ENCODE data around the gene NRXN3.

The NRXN3 gene

GRCh38 chr14:78576437-78577166 lies 406.4 kb downstream of the NRXN3 start:
- no peak for DNase-seq (ENCODE audit: low read depth)

GRCh38 chr14:78581229-78581628 lies 411.1 kb downstream of the NRXN3 start:
- no peak for DNase-seq (ENCODE audit: low read depth)

- DNase-seq (ENCODE audit: low read depth) = no peak
Measured at GRCh38 chr14:78586681-78587080, 416.5 kb downstream of the NRXN3 start.

- DNase-seq (ENCODE audit: low read depth) = no peak
Measured at GRCh38 chr14:78588906-78589305, 418.7 kb downstream of the NRXN3 start.

- DNase-seq (ENCODE audit: low read depth) = no peak
Measured at GRCh38 chr14:78592616-78593219, 422.5 kb downstream of the NRXN3 start.

- no peak for DNase-seq (ENCODE audit: low read depth)
Measured at GRCh38 chr14:78593949-78594348, 423.8 kb downstream of the NRXN3 start.

GRCh38 chr14:78595797-78596196 lies 425.6 kb downstream of the NRXN3 start:
- no peak for DNase-seq (ENCODE audit: low read depth)

GRCh38 chr14:78598046-78598920 lies 428.1 kb downstream of the NRXN3 start:
- DNase-seq (ENCODE audit: low read depth) = peak; percentile 10

GRCh38 chr14:78605025-78605762 lies 435.0 kb downstream of the NRXN3 start:
- DNase-seq (ENCODE audit: low read depth) = no peak

- DNase-seq (ENCODE audit: low read depth) = no peak
Measured at GRCh38 chr14:78605897-78606500, 435.8 kb downstream of the NRXN3 start.

- DNase-seq (ENCODE audit: low read depth) = no peak
Measured at GRCh38 chr14:78608998-78609787, 439.0 kb downstream of the NRXN3 start.

- no peak for DNase-seq (ENCODE audit: low read depth)
Measured at GRCh38 chr14:78610994-78611393, 440.8 kb downstream of the NRXN3 start.

- DNase-seq (ENCODE audit: low read depth) = no peak
Measured at GRCh38 chr14:78611796-78612571, 441.8 kb downstream of the NRXN3 start.

- no peak for DNase-seq (ENCODE audit: low read depth)
Measured at GRCh38 chr14:78612666-78613065, 442.5 kb downstream of the NRXN3 start.

- DNase-seq (ENCODE audit: low read depth) = no peak
Measured at GRCh38 chr14:78614593-78614992, 444.4 kb downstream of the NRXN3 start.

- DNase-seq (ENCODE audit: low read depth) = no peak
Measured at GRCh38 chr14:78617735-78618134, 447.6 kb downstream of the NRXN3 start.

- DNase-seq (ENCODE audit: low read depth) = no peak
Measured at GRCh38 chr14:78618368-78618767, 448.2 kb downstream of the NRXN3 start.

GRCh38 chr14:78627114-78627513 lies 456.9 kb downstream of the NRXN3 start:
- no peak for DNase-seq (ENCODE audit: low read depth)

- no peak for DNase-seq (ENCODE audit: low read depth)
Measured at GRCh38 chr14:78631551-78631950, 461.4 kb downstream of the NRXN3 start.

- DNase-seq (ENCODE audit: low read depth) = no peak
Measured at GRCh38 chr14:78633752-78634151, 463.6 kb downstream of the NRXN3 start.

Measured in stimulated activated CD8-positive, alpha-beta memory T cell treated with anti-CD3 and anti-CD28 coated beads, Interleukin-4, amount 100 ng/mL, for 24 hours (primary cell).